Measurements from ENCODE around the gene ABCC1. TPM values are rescaled to one million over a fixed set of nuclear protein-coding genes. Genes with fewer than 3 reads are reported as not detected.

ABCC1 gene
- polyA plus RNA-seq, 3 donors = 1.4 to 23.6 (median 3.0) TPM

DNA sequence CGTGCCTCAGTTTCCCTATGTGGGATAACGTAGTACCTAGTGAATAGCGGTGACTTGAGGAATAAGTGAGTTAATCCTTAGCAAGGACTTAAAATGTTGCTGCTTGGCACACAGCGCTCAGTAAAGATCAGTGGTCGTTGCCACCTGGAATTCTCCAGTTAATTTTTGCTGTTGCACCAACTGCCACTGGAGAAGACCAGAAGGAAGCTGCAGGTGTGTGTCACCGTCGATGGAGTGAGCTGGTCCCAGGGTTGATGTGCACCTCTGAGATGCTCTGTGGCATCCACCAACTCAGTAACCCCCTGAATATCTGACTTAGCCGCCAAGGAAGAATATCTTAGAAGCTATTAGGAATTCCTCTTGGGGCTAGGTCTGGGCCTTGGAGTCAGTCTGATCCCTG lies 4.1 kb downstream of the ABCC1 start:
- WGBS (ENCODE audit: insufficient coverage) = 83% methylated on average over 7 of the region's 8 CpGs
- no peak overlapping the region for H3K27ac Mint-ChIP-seq
- TF ChIP-seq CTCF (IDR thresholded peaks at IDR 0.05) = no peak
- DNase-seq = no peak
- H3K4me3 ChIP-seq (replicated peaks in 1 of 3; ENCODE audit: low read depth in 2 of 3, low read length in 3 of 3) = no peak overlapping the region
- no peak overlapping the region for H2AFZ ChIP-seq (ENCODE audit: insufficient read depth, low read depth, low read length, poor library complexity, severe bottlenecking)
- peaks cover 0 to 3% of the 10 kb centered on the region in 2 donors for H3K36me3 Mint-ChIP-seq
- H3K4me3 Mint-ChIP-seq = no peak overlapping the region
- H3K27me3 Mint-ChIP-seq (ENCODE audit: low read depth in 3 of 3) = peaks cover 0 to 4% (median 0%) of the 10 kb centered on the region in 3 donors
- H3K9me3 Mint-ChIP-seq = peaks cover 0 to 2% (median 0%) of the 10 kb centered on the region in 7 donors
- no peak overlapping the region for H3K27ac ChIP-seq (ENCODE audit: low read depth in 1 of 2, low read length in 2 of 2)
- no peaks in the 10 kb centered on the region for H3K36me3 ChIP-seq (replicated peaks in 1 of 2; ENCODE audit: control insufficient read depth in 1 of 2, insufficient read depth in 2 of 2, low read length in 2 of 2)
- H3K79me2 ChIP-seq (ENCODE audit: insufficient read depth, low read length) = peaks cover 94% of the 10 kb centered on the region
- intact Hi-C loops (cut with micrococcal nuclease) = loop anchor here in 1 of 2 donors (5.0 kb wide), 1 partner anchor 66 kb away; the partner anchor contains the start of gene CEP20
- no peaks in the 10 kb centered on the region for H3K27me3 ChIP-seq (ENCODE audit: control insufficient read depth in 2 of 2, insufficient read depth in 2 of 2, low read length in 2 of 2)
- no peak overlapping the region for H3K9ac ChIP-seq (ENCODE audit: insufficient read depth, low read length, poor library complexity, severe bottlenecking)
- peaks cover 55 to 56% of the 10 kb centered on the region in 2 donors for H3K4me1 ChIP-seq (ENCODE audit: control insufficient read depth in 1 of 2, insufficient read depth in 2 of 2, low read length in 2 of 2)
- no peak overlapping the region for H3K4me2 ChIP-seq (replicated peaks; ENCODE audit: extremely low read depth, low read length, poor library complexity, severe bottlenecking)
- H3K9me3 ChIP-seq (replicated peaks in 1 of 2; ENCODE audit: control insufficient read depth in 1 of 2, insufficient read depth in 1 of 2, low read length in 2 of 2) = no peaks in the 10 kb centered on the region
- peaks cover 82% of the 10 kb centered on the region for H4K20me1 ChIP-seq (ENCODE audit: insufficient read depth, low read length)
- H3K4me1 Mint-ChIP-seq = peaks cover 57% of the 10 kb centered on the region

GRCh38 chr16:15953929-15954813 lies 4.8 kb downstream of the ABCC1 start:
- Histone ChIP-seq H2AFZ (ENCODE audit: insufficient read depth, low read depth, low read length, poor library complexity, severe bottlenecking) (no peak overlapping the region), H4K20me1 (ENCODE audit: insufficient read depth, low read length) (peaks cover 89% of the 10 kb centered on the region), H3K9ac (ENCODE audit: insufficient read depth, low read length, poor library complexity, severe bottlenecking) (no peak overlapping the region), H3K27me3 (ENCODE audit: control insufficient read depth in 2 of 2, insufficient read depth in 2 of 2, low read length in 2 of 2) (no peaks in the 10 kb centered on the region), H3K4me2 (replicated peaks; ENCODE audit: extremely low read depth, low read length, poor library complexity, severe bottlenecking) (peak overlapping the region; percentile 48), H3K9me3 (replicated peaks in 1 of 2; ENCODE audit: control insufficient read depth in 1 of 2, insufficient read depth in 1 of 2, low read length in 2 of 2) (no peaks in the 10 kb centered on the region), H3K4me1 (ENCODE audit: control insufficient read depth in 1 of 2, insufficient read depth in 2 of 2, low read length in 2 of 2) (peaks cover 49% of the 10 kb centered on the region in 2 donors), H3K79me2 (ENCODE audit: insufficient read depth, low read length) (peaks cover 95% of the 10 kb centered on the region), H3K36me3 (replicated peaks in 1 of 2; ENCODE audit: control insufficient read depth in 1 of 2, insufficient read depth in 2 of 2, low read length in 2 of 2) (no peaks in the 10 kb centered on the region), H3K4me3 (replicated peaks in 1 of 3; ENCODE audit: low read depth in 2 of 3, low read length in 3 of 3) (peak overlapping the region in 1 of 3 experiments; percentile 30), H3K27ac (ENCODE audit: low read depth in 1 of 2, low read length in 2 of 2) (peak overlapping the region; percentile 13 to 46)
- no peak for TF ChIP-seq CTCF (IDR thresholded peaks at IDR 0.05)
- Mint-ChIP-seq H3K4me1 (peaks cover 55% of the 10 kb centered on the region), H3K9me3 (peaks cover 0 to 2% (median 0%) of the 10 kb centered on the region in 7 donors), H3K36me3 (peaks cover 0 to 3% of the 10 kb centered on the region in 2 donors), H3K4me3 (peak overlapping the region; percentile 42 to 88), H3K27ac (peak overlapping the region; percentile 26 to 81 (median 38)), H3K27me3 (ENCODE audit: low read depth in 3 of 3) (peaks cover 0 to 4% (median 0%) of the 10 kb centered on the region in 3 donors)
- intact Hi-C loops (cut with micrococcal nuclease) = loop anchor here in 1 of 2 donors (5.0 kb wide), 1 partner anchor 67 kb away; the partner anchor contains the start of gene CEP20
- WGBS (ENCODE audit: insufficient coverage) = 88% methylated on average over 5 of the region's 17 CpGs
- DNase-seq = no peak
